NT2/D1 (cell line): Measurements from ENCODE around the gene RHOBTB1.

Experiments
- SUZ12 ChIP-seq: IDR thresholded peaks from 2 replicates; pipeline ENCODE4 v1.6.1; 2011; ENCODE audit not compliant: insufficient read length, insufficient read depth; ENCODE audit errors: extremely low read depth
- YY1 ChIP-seq: IDR thresholded peaks from 2 replicates; pipeline ENCODE4 v1.6.1; 2011; ENCODE audit not compliant: insufficient read length, insufficient read depth
- ZNF274 ChIP-seq: IDR thresholded peaks from 2 replicates; pipeline ENCODE4 v1.6.1; 2011; ENCODE audit warnings: mild to moderate bottlenecking, low read depth, low read length

DNA sequence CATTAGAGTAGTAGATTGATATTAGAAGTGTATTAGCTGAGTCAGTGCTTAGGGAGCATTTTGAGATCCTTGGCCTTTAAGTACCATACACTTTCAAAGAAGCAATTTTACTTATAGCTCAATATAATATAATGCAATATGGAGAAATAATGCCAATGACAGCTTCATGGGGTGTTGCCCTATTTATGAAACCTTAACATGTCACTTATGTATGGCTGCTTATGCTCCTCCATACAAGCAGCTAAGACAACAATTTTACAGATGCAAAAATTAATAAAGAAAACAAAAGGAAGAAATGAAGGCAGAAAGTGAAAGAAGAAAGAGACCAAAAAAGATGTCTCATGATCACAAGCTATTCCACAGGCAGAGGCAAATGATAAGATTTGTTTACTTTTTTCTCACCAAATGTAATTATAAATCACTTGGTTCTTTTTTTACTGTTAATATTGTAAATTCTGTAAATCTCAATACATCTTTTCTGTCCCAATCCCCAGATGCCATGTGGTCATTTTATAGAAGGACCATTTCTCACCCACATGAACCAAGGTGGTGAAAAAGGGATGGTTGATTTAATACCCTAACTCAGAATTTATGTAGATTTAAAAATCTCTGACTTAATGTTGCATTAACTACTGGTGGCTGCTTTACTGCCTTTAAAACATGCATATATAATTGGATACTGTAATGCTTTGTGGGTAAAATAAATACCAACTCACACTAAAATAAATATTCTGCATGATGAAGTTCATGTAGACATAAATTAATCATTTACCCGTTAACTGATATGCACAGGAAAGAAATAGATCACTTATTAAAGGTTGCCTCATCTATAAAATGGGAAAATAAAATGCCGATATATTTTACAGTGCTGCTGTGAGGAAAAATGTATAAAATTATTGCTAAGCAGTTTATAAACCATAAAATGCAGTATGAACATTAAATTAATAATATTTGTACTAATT is 33.5 kb upstream of the RHOBTB1 start:
- TF ChIP-seq YY1: no peak
- TF ChIP-seq ZNF274: no peak
- no peak for TF ChIP-seq SUZ12
